GM19372 (cell line): Measurements from ENCODE around the gene MAGI1.

Source experiments
- ATAC-seq: cut with Tn5 transposase; IDR thresholded peaks from one replicate; pipeline ENCODE4 v1.9.1; 2021; ENCODE audit warnings: mild to moderate bottlenecking, low read depth, moderate library complexity; ENCODE audit not compliant: unreplicated experiment

Gene MAGI1

GRCh38 chr3:65356331-65357248 lies 682.1 kb downstream of the MAGI1 start:
- no peak for ATAC-seq

DNA sequence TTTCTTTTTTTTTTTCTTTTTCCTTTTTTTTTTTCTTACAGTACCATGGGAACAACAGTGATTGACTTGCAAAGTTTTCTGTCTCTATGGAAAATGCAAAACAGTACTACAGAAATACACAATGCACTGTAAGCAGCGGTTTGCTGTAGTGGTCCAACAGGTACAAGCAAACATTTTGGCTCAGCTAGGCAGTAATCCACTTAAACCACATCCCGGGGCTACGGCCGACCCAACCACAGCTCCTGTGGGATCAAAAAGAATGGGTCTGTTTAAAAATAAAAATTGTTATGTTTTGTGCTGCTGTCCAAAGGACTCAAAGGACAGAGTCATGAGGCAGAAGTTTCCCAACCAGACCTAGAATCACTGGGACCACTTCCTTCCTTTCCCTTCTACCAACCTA lies 683.8 kb downstream of the MAGI1 start:
- no peak for ATAC-seq

DNA sequence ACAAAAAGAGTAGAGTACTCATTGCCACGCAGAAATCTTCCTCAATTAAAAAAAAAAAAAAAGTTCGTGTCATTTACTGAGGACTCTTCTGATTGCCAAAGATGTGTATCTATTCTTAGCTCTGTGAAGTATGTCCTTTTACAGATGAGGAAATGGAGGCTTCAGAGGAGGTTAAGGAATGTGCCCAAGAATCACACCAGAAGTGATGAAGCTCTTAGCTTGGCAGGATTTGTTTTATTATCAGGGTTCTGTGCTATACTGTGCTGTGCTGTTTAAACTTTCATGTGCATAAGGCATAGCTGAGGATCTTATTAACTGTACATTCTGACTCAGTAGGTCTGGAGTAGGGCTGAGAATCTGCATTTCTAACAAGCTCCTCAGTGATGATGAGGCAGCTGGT lies 685.8 kb downstream of the MAGI1 start:
- no peak for ATAC-seq

- ATAC-seq = no peak
These were observed 687.0 kb downstream of the MAGI1 start for GRCh38 chr3:65351753-65352152.

DNA sequence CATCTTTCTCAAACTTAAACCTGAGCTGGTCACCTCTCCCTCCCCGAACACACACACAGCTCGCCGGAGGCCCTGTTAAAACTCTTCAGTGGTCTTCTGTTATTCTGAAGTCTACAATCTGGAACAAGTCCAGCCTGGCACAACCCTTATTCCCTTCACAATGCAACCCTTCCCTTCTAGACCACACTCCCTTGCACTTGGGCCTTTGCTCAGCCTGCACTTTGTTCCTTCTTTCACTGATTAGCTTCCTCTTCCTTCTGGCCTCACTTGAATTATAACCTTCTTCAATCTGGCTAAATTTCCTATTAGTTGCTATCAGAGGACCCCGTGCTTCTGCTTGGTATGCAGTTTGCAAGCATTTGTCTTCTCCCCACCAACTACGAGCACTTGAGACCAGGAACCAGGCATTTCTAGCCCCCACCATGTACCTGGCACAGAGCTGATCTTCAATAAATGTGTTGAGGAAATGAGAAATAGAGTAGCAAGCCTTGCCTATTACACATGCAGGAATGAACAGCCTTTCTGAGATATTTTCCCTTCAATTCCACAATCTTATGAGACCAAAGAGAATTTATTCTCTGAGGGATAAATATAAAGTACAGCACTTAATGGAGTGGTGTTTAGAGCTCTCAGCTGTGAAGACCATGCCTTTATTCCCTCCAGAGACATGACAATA lies 687.8 kb downstream of the MAGI1 start:
- no peak for ATAC-seq

GRCh38 chr3:65348398-65348995 lies 690.2 kb downstream of the MAGI1 start:
- ATAC-seq = no peak

DNA sequence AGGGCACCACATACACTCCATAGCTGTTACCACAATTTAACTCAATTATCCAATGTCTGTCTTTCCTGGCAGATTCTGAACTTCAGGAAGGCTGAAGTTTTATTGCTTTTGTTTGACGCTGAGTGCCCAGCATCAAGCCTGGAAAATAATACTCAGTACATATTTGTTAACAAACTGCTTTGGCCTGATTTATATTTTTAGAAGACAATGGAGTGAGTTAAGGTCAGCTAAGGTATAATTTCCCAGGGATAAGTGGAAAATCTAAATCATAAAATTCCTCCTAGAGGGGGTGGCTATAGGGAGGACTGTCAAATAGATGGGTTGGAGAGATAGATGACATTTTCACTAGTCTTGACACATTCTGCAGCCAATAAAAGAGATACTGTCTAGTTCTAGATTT lies 691.6 kb downstream of the MAGI1 start:
- no peak for ATAC-seq

DNA sequence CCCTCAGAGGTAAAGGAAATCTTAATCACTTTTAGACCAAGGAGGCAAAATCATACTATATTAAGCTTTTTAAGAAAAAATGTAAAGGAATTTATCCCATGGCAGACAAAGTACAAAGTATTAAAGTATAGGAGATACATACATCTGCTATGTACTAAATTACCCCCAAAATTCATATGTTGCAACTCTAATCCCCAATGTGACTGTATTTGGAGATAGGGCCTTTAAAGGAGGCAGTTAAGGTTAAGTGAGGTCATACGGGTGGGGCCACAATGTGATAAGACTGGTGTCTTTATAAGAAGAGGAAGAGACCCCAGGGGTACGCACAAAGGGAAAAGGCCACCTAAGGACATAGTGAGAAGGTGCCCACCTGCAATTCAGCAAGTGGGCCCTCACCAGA lies 693.9 kb downstream of the MAGI1 start:
- ATAC-seq = no peak

DNA sequence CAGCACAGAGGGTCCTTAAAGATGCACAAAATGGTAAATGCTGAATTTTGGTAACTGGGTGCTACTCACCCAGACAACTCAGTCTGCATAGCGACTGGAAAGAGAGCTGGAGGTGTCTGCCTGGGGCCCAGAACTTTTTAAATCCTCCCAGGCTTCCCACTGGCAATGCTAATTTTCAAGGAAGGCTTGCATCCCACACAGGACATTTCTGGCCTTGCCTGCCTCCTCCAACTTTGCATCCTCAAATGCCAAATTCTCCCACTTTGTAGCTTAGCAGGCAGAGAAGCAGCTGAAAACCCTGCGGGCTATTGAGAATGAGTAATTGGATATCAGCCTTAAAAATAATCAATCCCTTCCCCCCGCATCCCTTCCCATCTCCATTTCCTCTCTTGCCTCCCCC lies 694.3 kb downstream of the MAGI1 start:
- no peak for ATAC-seq

DNA sequence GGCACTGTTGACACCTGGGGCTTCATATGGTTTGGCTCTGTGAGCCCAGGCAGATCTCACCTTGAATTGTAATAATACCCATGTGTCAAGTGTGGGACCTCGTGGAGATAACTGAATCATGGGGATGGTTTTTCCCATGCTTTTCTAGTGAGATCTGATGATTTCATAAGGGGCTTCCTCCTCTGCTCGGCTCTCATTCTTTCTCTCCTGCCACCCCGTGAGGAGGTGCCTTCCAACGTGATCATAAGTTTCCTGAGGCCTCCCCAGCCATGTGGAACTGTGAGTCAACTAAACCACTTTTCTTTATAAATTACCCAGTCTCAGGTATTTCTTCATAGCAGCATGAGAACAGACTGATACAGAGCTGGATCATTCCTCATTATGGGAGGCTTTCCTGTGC lies 695.0 kb downstream of the MAGI1 start:
- no peak for ATAC-seq

DNA sequence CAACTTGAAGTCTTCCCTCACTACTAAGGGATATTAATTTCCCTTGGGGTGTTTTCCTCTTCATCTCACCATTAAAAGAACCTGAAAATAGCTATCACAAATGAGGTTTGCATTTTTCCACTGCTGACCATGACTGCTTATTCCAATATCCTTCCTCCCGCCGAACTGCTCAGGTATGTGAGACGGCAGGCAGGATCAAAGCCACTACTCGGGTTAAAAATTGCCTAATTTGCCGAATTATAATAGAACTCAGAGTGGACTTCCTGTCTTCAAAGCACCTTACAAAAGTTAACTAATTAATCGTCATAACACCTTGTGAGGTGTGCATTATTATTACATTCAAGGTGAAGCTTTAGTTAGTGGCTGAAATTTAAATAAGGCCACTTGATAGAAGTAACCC lies 695.7 kb downstream of the MAGI1 start:
- ATAC-seq = no peak

DNA sequence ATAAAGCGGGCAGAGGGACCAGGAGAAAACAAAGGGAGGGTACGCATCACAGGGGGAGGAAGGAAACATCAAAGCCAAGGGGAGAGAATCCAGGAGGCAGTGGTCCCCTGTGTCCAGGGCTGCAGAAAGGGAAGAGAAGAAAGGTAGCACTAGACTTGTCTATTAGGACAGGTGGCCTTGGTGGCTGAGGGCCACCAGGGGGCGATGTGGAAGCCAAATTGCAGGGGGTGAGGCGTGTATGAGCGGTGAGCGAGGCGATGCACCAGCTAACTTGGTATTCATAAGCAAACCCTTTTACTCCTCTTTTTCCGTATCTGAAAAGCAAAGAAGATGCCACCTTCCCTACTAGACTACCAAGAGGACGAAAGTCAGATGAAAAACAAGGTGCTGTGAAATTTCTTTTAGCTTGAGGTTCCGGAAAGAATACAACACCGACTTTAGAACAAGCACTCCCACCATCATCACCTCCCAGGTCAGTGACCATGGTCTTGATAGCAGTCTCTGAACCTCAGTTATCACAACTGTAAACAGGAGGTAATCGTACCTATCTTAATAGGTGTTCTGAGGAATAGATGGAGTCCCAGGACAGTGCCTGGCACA lies 696.5 kb downstream of the MAGI1 start:
- no peak for ATAC-seq

GRCh38 chr3:65339192-65339740 lies 699.5 kb downstream of the MAGI1 start:
- no peak for ATAC-seq

GRCh38 chr3:65338571-65338970 lies 700.1 kb downstream of the MAGI1 start:
- ATAC-seq = no peak

- ATAC-seq = no peak
These were observed 703.1 kb downstream of the MAGI1 start for GRCh38 chr3:65335587-65335986.

GRCh38 chr3:65334045-65334665 lies 704.6 kb downstream of the MAGI1 start:
- ATAC-seq = no peak

DNA sequence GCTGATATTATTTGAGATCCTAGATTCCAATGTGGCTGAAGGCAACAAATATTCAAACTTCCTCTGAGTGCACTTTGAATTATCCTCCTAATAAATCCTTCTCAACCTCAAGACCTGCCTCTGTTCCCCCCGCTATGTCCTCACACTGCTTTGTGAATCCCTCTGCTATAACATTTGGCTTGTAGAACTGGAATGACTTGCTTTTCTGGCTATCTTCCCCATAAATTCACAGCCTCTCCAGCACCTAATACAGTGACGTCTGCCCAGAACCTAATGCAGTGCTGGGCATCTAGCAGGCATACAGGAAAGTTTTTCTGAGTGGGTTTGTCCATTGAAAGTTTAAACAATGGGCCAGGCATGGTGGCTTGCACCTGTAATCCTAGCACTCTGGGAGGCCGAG lies 707.0 kb downstream of the MAGI1 start:
- ATAC-seq = no peak

DNA sequence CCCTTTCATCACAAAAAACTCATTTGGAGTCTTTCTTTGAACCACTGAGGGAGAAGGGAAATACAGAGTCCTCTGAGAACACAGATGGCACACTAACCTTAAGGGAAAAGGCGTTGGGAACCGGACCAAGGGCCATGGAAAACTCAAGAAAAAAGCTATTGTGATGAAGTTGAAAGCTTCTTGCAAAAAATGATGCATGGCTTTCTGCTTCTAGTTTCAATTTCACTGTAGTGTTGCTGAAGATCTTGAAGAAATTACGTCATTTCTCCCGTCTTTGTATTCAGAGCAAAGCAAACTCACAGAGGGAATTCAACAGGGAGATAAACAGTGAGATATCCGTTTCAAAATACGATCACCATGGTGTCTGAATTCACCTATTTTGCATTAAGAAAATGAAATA lies 708.6 kb downstream of the MAGI1 start:
- no peak for ATAC-seq

GRCh38 chr3:65328148-65328547 lies 710.6 kb downstream of the MAGI1 start:
- ATAC-seq = no peak

- ATAC-seq = no peak
These were observed 712.1 kb downstream of the MAGI1 start for GRCh38 chr3:65326574-65326973.
